GM18507 (cell line): ENCODE results near the gene TLL2.

ENCODE experiments used
- DNase-seq: peaks from one replicate; pipeline ENCODE4 v3.0.0; 2011; ENCODE audit warnings: low read depth; ENCODE audit not compliant: insufficient read length; ENCODE audit errors: extremely low spot score
- FAIRE-seq: peaks from 2 replicates; lab custom pipeline; 2011; peaks lifted over from hg19 to GRCh38; lab: Jason Lieb, UNC

Gene TLL2

GRCh38 chr10:96478355-96478754 lies 35.4 kb downstream of the TLL2 start:
- FAIRE-seq (no peak), DNase-seq (no peak)

GRCh38 chr10:96473866-96474265 lies 39.9 kb downstream of the TLL2 start:
- DNase-seq (no peak), FAIRE-seq (no peak)

- FAIRE-seq: peak; percentile 80
- DNase-seq: peak; percentile 22
Observed at GRCh38 chr10:96470116-96470743, 43.5 kb downstream of the TLL2 start.

DNA sequence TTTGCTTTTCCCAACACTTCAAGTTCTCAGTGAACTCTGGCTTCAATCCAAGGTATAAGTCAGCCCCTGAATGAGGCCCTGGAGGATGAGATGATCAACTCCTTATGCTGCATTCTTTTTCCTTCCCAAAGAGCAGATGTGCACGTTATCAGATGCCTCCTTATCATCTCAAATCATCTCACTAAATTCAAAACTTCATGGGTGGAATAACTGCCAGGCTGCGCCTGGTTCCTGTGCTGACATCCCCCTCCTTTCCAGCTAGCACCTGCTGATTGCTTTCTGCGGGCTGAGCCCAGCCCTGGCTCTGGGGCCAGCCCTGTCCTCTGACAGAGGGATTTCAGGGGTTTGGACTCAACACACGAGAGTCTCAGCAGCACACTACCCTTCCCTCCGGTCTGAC lies 44.9 kb downstream of the TLL2 start:
- no peak for FAIRE-seq

DNA sequence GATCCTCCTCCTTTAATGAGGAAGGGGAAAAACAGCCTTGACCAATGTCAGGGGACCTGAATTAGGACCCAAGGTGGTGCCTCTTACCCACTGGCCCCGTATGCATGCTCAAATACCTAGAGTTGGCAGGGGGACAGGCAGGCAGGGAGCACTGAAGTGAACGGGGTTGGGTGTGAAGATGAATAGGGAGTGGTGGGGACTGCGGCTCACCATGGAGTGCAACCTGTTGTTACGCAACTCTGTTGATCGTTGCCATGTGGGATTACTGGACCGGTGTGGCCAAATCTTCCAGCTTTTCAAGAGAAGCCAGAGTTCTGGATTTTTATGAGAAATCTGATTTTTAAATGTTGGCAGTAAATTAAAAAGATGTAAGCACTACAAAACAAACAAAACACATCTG lies 48.1 kb downstream of the TLL2 start:
- DNase-seq (no peak), FAIRE-seq (no peak)

More for the DNA sequence above, 44.9 kb downstream of the TLL2 start:
- no peak for DNase-seq

DNA sequence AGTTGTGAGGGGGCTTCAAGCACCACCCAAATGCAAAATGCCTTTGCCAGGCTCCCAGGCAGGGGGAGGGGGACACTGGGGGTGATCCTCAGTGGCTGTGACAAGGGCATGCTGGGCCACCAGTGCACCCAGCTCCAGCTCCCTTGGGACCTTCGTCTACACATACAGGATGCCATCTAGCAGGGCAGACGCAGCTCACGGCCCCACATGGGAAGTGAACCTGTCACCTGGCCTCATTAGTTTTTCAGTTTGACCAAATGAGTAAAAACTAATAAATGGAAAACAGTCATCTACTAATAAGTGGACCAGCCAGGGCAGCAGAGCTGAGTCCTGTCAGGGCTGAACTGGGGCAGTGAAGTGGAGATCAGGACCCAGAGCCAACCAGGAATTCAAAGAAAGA lies 50.2 kb downstream of the TLL2 start:
- no peak for FAIRE-seq

GRCh38 chr10:96462606-96463151 lies 51.0 kb downstream of the TLL2 start:
- DNase-seq (no peak), FAIRE-seq (no peak)

More for the DNA sequence above, 50.2 kb downstream of the TLL2 start:
- no peak for DNase-seq

DNA sequence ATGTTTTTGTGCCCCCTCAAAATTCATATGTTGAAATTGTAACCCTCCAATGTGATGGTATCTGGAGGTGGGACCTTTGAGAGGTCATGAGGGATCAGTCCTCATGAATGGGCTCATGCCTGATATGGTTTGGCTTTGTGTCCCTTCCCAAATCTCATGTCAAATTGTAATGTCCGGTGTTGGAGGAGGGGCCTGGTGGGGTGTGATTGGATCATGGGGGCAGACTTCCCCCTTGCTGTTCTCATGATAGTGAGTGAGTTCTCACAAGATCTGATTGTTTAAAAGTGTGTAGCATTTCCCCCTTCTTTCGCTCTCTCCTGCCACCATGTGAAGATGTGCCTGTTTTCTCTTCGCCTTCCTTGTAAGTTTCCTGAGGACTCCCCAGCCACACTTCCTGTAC lies 53.4 kb downstream of the TLL2 start:
- DNase-seq (no peak), FAIRE-seq (no peak)

GRCh38 chr10:96457341-96457740 lies 56.4 kb downstream of the TLL2 start:
- DNase-seq (no peak), FAIRE-seq (no peak)

- no peak for FAIRE-seq
Observed at GRCh38 chr10:96456296-96456840, 57.4 kb downstream of the TLL2 start.

DNA sequence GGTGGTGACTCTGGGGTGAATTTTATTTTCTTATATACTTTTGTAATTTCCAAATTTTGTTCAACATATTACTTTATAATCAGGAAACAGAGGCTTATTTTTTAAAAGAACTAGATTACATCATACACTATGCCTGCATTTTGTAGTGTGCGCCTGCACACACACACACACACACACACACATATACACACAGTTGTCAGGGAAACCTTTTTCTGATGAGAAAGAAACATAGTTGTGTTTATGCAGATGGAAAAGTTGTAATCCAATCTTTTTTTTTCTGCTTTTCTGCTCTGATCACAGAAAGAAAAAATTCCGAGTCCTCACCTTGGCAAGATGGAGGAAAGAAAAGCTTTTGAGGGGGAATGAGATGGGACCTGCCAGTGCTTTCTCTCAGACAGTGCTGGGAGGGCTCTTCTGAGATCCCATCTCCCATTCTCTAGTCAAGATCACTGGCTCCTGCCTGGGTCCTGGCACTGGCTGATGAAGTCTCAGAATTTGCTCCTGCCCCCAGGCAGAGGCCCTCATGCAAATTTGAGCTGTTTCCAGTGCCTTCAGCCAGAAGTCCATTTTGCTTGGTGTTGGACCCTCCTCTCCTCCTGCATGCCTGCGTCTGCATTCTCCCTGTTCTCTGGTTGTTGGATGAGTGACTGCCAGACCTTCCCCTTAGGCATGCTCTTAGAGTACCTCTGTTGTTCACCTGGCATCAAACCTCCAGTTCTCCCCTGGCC lies 59.7 kb downstream of the TLL2 start:
- no peak for FAIRE-seq
- no peak for DNase-seq

More at GRCh38 chr10:96456296-96456840, 57.4 kb downstream of the TLL2 start:
- no peak for DNase-seq

DNA sequence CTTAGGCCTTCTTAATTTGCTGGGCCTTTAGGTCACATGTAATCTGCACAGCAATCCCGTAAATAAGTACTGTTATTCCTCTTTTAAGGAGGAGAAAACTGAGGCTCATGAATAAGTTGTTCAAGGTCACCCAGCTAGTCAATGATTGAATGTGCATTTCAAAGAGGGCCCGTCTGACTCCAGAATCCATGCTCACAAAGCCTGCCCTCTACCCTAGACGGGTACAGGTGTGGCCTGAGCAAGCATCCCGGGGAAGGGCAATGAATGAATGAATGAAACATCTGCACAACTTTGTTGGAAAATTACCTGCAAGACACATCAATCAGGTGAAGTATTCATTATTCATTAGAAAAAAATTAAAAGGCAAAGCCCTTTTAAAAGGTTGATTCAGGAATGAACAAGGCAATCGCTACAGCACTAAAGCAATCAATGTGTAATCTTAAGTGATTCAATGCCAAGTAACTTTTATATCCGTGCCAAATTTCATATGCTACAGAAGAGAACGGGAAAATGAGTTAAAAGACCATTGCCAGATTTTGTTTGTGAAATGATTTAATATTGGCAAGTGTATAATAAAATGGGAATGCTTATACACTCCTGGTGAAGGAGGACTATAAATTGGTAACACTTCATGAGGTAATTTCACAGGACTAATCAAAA lies 61.1 kb downstream of the TLL2 start:
- FAIRE-seq: no peak
- DNase-seq: no peak

GRCh38 chr10:96450529-96451207 lies 63.1 kb downstream of the TLL2 start:
- FAIRE-seq (no peak), DNase-seq (no peak)

DNA sequence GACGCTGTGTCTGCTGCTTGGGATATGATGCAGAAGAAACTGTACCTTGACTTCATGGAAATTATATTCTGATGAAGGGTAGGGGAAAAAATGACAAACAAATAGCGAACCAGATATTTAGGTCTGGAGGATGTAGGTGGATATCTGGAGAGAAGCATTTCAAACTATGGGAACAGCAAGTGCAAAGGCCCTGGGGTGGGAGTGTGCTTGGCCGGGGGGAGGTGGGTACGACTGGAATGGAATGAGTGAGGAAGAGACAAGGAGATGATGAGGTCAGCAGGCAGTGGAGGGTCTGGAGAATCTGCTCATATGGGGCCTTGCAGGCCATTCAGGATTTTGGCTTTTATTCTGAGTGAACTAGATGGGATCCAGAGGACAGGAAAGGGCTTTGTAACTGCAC lies 65.2 kb downstream of the TLL2 start:
- FAIRE-seq (no peak), DNase-seq (no peak)

GRCh38 chr10:96448021-96448457 lies 65.7 kb downstream of the TLL2 start:
- peak; percentile 17 for DNase-seq
- FAIRE-seq: no peak

GRCh38 chr10:96446966-96447596 lies 66.6 kb downstream of the TLL2 start:
- no peak for DNase-seq
- FAIRE-seq: no peak

- FAIRE-seq: no peak
Observed at GRCh38 chr10:96441987-96442643, 71.6 kb downstream of the TLL2 start.

DNA sequence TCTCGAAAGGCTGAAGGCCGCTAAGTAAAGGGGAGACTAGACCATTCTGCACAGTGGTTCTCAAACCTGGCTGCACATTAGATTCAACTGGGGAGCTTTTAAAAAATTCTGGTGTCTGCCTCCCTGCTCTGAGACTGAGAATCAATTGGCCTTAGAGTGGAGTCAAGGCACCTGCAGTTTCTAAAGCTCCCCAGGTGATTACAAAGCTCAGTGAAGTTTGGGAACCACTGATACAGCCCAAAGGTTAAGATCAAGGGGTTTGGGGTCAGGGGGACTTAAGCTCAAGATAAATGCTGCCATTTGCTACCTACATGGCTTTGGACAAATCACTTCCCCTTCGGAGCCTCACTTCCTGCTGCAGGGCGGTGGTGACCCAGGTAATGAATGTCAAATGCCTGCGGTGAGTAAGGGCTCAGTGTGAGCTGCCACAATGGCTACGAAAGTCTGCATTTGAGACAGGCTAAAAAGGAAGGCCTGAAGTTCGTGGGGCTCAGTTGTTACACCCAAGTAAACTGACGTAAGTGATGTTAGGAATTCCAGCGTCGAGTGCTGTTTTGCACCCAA lies 72.3 kb downstream of the TLL2 start:
- FAIRE-seq: no peak
- no peak for DNase-seq

More at GRCh38 chr10:96441987-96442643, 71.6 kb downstream of the TLL2 start:
- DNase-seq: no peak
